GM12892 (cell line): ENCODE data around the gene SDK1.
"Not testable (repeated sequence)": the region's sequence is repeated elsewhere in the genome, so short reads cannot be mapped to it uniquely, and the experiment has no call there.

Source experiments
- DNase-seq: peaks from one replicate; pipeline ENCODE4 v3.0.0; 2011; ENCODE audit not compliant: insufficient read length
- FAIRE-seq: peaks from 2 replicates; lab custom pipeline; 2011; peaks lifted over from hg19 to GRCh38; lab: Jason Lieb, UNC
- POLR2A ChIP-seq: IDR thresholded peaks from 2 replicates; pipeline ENCODE4 v1.6.1; 2011; ENCODE audit warnings: low read depth, low read length, control low read depth
- POLR2AphosphoS5 ChIP-seq: IDR thresholded peaks from 2 replicates; pipeline ENCODE4 v1.6.1; 2011; ENCODE audit warnings: low read depth, low read length, control low read depth
- TAF1 ChIP-seq: IDR thresholded peaks from 2 replicates; pipeline ENCODE4 v1.6.1; 2011; ENCODE audit warnings: low read depth, mild to moderate bottlenecking, control low read depth, low read length, borderline replicate concordance

SDK1 gene

DNA sequence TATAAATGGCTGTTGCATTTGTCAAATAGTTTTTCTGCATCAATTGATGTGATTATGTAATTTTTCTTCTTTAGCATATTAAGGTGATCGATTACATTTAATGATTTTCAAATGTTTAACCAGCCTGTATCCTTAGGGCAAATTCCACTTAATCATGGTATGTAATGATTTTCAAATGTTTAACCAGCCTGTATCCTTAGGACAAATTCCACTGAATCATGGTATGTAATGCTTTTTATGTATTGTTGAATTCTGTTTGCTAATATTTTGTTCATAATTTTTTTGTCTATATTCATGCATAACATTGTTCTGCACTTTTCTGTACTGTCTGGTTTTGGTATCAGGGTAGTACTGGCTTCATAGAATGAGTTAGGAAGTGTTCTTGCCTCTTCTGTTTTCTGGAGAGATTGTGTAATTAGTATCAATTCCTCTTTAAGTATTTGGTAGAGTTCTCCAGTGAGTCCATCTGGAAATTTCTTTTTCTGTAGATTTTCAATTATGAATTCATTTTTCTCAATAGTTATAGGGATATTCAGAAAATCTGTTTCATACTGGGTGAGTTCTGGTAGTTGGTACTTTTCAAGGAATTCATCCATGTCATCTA is 987.8 kb downstream of the SDK1 start:
- TF ChIP-seq POLR2A (no peak), POLR2AphosphoS5 (no peak), TAF1 (no peak)
- DNase-seq (no peak), FAIRE-seq (no peak)

DNA sequence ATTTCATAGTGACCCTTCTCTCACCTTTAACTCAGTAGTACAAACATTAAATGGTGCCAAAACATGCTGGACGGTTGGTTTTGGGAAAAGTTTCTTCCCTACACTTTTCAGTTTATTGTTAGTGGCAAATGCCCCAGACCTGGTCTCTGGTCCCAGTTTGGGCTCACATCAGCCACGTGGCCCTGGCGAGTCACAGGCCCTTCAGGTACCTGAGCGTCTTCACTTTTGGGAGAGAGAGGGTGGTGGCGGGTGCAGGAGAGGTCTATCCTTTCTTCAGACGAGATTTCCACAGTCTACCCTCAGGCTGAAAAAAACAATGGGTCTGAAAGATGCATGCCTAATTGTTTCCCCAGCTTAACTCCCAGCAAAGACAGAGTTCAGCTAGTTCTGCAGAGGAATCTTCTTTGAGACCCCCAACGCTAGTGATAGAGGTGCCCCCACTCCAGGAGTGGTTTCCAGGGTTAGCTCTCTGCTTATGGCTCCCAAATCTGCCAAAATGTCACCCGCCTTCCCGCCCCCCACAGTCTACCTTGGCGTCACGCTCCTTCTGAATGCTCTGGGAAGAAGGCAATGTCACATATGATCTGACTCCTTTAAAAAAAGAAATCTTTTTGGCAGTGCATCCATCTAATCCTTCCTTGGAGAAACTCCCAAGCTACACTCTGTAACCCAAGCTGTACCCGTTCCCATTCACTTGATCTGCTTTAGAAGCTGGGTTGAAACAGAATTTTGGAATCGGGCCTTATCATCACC is 996.3 kb downstream of the SDK1 start:
- no peak for FAIRE-seq

DNA sequence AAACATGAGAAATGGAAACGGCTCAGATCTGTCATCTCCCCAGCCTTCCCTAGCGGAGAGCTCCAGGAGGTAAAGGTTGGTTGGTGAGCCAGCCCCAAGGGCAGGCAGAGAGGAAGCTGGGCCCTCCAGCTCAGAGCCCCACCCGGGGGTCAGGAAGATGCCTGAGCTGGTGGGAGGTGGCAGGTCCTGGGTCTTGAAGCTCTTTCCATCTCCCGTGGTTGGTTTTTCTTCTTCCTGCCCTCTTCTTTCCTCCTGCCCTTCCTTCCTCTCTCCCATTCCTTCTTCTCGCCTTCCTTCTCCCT is 996.8 kb downstream of the SDK1 start:
- FAIRE-seq (no peak), DNase-seq (no peak)
- no peak for TF ChIP-seq TAF1
- TF ChIP-seq POLR2A: no peak
- no peak for TF ChIP-seq POLR2AphosphoS5

More for the DNA sequence above, 996.3 kb downstream of the SDK1 start:
- no peak for TF ChIP-seq POLR2A
- DNase-seq: no peak

DNA sequence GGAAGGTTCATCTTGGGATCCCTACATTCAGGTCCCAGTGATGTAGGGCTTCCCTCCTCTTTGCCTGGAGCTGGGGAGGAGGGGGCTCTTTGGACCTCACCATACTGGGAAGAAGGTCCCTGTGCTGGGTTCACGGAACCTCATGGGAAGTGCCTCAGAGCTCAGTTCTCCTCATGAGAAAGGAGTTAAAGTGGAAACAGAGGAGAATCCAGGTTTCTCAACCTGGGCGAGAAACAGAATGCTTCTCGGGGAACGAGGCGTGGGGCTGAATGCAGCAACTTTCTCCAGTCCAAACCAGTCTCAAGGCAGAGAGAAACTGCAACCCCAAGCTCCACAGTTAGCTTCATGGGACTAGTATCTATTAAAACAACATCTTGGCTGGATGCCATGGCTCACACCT is 998.4 kb downstream of the SDK1 start:
- TF ChIP-seq TAF1 (no peak), POLR2A (no peak), POLR2AphosphoS5 (no peak)
- DNase-seq: no peak
- FAIRE-seq: no peak

DNA sequence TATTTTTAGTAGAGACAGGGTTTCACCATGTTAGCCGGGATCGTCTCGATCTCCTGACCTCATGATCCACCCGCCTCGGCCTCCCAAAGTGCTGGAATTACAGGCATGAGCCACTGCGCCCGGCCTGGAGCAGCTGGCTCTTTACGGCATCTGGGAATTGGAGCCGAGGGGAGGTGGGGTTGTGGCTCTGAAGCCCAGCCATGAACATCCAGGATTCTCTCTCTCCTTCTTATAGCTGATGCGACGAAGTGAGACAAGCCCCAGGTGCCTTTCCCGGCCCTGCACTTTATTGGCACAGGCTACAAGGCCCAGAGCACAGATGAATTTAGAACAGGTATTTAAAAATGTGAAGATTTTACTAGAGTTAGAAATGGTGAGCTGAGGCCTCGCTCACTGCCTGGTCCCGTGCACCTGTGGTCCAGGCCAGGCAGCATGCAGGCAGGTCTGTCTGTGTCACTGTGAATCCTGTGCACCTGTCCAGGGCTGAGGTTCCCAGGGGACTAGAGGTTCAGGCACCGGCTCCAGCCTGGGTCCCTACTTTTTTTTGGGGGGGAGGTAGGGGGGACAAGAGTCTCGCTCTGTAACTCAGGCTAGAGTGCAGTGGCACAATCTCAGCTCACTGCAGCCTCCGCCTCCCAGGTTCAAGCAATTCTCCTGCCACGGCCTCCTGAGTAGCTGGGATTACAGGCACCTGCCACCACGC is 1001.3 kb downstream of the SDK1 start:
- DNase-seq (no peak), FAIRE-seq (no peak)
- TF ChIP-seq TAF1 (no peak), POLR2AphosphoS5 (no peak), POLR2A (no peak)

DNA sequence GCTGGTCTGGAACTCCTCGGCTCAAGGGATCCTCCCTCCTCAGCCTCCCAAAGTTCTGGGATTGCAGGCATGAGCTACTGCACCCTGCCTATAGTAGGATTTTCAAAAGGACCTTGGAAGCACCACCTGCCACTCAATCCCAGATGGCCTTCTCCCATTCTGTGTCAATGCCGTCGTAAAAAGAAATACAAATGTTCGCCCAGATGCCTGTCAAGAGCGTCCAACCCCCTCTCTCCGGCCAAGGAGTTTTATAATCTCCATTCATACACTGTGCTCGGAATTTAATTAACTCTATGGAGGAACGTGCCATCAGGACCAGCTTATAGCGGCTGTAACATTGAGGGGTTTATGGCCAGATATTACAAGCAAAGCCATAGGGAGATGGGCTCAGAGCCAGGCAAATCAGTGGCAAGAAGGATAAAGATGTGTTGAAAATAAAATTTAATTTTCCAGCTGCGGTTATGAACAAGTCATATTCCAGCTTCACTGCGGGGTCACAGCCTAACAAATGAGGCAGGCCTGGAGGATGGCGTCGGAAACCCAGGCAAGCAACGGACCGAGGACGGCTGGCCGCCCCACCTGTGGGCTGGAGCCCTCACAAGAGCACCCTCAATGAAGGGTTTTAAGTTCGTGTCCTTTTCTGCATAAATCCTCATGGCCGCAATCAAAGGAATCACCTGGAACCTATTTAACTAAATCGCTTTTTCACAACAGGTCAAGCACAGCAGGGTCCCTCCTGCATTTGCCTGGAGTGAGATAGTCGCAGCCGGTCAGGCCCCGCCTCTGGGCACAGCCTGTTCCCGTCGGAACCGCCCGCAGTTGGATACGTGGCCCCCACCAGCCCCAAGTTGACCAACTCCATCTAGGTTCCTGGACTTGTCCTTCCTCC is 1006.5 kb downstream of the SDK1 start:
- FAIRE-seq: no peak

DNA sequence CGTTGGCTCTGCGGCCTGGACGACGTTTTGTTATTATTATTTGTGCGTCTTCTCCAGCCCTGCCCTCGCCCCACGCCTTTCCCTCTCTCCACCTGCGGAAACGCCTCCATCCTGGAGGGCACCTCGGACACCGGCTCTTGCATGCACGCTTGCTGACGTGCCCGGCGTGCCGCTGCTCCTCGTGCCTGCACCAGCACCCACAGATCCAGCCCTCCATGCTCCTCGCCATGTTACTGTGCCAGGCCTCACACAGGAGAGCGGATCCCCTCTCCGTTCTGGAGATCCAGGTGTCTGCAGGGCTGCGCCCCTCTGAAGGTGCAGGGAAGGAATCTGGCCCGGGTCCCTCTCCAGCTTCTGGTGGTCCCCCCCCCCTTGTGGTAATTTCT is 1007.1 kb downstream of the SDK1 start:
- TF ChIP-seq POLR2AphosphoS5: no peak
- TF ChIP-seq POLR2A: no peak
- TF ChIP-seq TAF1: no peak
- DNase-seq: no peak
- FAIRE-seq: no peak

More for the DNA sequence above, 1006.5 kb downstream of the SDK1 start:
- no peak for TF ChIP-seq POLR2A
- no peak for TF ChIP-seq POLR2AphosphoS5
- no peak for TF ChIP-seq TAF1
- DNase-seq: no peak

DNA sequence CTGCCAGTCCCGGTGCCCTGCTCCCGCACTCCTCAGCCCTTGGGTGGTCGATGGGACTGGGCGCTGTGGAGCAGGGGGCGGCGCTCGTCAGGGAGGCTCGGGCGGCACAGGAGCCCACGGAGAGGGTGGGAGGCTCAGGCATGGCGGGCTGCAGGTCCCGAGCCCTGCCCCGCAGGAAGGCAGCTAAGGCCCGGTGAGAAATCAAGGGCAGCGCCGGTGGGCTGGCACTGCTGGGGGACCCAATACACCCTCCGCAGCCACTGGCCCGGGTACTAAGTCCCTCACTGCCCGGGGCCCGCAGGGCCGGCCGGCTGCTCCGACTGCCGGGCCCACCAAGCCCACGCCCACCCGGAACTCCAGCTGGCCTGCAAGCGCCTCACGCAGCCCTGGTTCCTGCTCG is 1012.9 kb downstream of the SDK1 start:
- not testable (repeated sequence) for FAIRE-seq, DNase-seq

DNA sequence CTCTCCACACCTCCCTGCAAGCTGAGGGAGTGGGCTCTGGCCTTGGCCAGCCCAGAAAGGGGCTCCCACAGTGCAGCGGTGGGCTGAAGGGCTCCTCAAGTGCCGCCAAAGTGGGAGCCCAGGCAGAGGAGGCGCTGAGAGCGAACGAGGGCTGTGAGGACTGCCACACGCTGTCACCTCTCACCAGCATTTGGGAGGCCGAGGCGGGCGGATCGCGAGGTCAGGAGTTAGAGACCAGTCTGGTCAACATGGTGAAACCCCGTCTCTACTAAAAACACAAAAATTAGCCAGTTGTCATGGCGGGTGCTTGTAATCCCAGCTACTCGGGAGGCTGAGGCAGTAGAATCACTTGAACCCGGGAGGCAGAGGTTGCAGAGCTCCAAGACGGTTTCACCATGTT is 1013.3 kb downstream of the SDK1 start:
- DNase-seq, FAIRE-seq: not testable (repeated sequence)
